Measurements from ENCODE around the gene TRIM66.

Gene TRIM66

DNA sequence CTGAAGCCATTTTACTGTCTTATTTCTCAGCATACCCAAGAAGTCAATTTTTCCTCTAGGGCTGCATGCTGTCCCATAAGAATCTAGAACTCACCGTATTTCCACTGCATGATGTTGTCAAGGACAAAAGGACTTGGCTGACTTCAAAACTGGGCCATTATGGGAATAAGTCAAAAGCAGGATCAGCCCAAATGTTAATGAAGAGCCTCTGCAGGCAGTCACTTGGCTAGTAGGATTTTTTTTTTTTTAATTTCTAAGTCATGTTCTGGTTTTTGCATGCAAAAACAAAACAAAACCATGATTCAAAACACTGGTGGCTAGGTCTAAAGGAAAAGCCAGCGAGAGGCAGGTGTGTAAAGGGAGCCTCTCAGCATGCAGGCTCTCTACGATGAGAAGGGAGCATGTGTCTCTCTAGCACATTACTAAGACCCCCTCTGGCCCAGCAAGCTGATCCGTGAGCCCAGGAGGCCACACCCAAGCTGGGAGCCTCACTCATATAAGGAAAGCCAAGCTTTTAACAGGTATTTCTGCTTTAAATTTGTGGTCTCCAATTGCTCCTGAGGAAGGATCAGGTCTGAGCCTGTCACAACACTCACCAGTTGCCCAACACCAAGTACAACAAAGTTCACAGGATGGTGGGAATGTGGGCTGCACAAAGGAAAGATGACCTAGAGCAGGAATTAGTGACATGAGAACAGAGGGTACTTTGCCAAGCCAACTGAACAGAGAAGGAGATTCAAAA is 67.0 kb downstream of the TRIM66 start:
- Histone ChIP-seq H3K18ac (ENCODE audit: low read length) (no peak overlapping the region), H3K79me2 (ENCODE audit: control insufficient read depth, insufficient read depth, low read length, poor library complexity) (no peaks in the 10 kb centered on the region), H2BK12ac (ENCODE audit: low read length) (no peak overlapping the region), H3K4me1 (ENCODE audit: control insufficient read depth in 1 of 2, insufficient read depth in 2 of 2, low read length in 2 of 2) (peaks cover 6 to 7% of the 10 kb centered on the region in 2 experiments), H4K8ac (ENCODE audit: low read depth, low read length) (no peak overlapping the region), H3K9me3 (ENCODE audit: insufficient read depth, low read depth, low read length) (no peaks in the 10 kb centered on the region), H3K36me3 (ENCODE audit: control insufficient read depth in 1 of 2, insufficient read depth in 2 of 2, low read length in 2 of 2) (peaks cover 0 to 2% of the 10 kb centered on the region in 2 experiments), H3K4me2 (ENCODE audit: low read length) (no peak overlapping the region), H3K9ac (ENCODE audit: low read length) (no peak overlapping the region), H3K79me1 (ENCODE audit: low read length) (no peaks in the 10 kb centered on the region), H2AK5ac (ENCODE audit: low read length) (no peak overlapping the region), H3K27me3 (ENCODE audit: insufficient read depth, low read length) (no peaks in the 10 kb centered on the region), H4K91ac (ENCODE audit: low read depth, low read length) (no peak overlapping the region), H3K14ac (ENCODE audit: low read length) (no peak overlapping the region), H4K12ac (ENCODE audit: low read depth, low read length) (no peak overlapping the region), H3K23ac (ENCODE audit: low read length) (no peak overlapping the region), H2BK5ac (ENCODE audit: low read depth, low read length, poor library complexity) (no peak overlapping the region), H3K27ac (ENCODE audit: low read depth, low read length) (no peak overlapping the region), H3K4ac (ENCODE audit: low read depth, low read length) (no peak overlapping the region), H2BK120ac (ENCODE audit: insufficient read depth, low read length, poor library complexity) (no peak overlapping the region), H2AFZ (ENCODE audit: insufficient read depth, low read length, poor library complexity) (no peak overlapping the region), H3K4me3 (ENCODE audit: low read depth, low read length) (no peak overlapping the region)
- WGBS (ENCODE audit: extremely low coverage, insufficient coverage, insufficient read length) = no CpG with 5 or more reads among the region's 4 CpGs
- DNase-seq = no peak

- Histone ChIP-seq H4K91ac (ENCODE audit: low read depth, low read length) (no peak overlapping the region), H3K4ac (ENCODE audit: low read depth, low read length) (no peak overlapping the region), H3K14ac (ENCODE audit: low read length) (no peak overlapping the region), H3K23ac (ENCODE audit: low read length) (no peak overlapping the region), H2BK12ac (ENCODE audit: low read length) (no peak overlapping the region), H3K4me2 (ENCODE audit: low read length) (no peak overlapping the region), H4K8ac (ENCODE audit: low read depth, low read length) (no peak overlapping the region), H2BK5ac (ENCODE audit: low read depth, low read length, poor library complexity) (no peak overlapping the region), H3K27me3 (ENCODE audit: insufficient read depth, low read length) (no peaks in the 10 kb centered on the region), H3K4me3 (ENCODE audit: low read depth, low read length) (no peak overlapping the region), H3K79me1 (ENCODE audit: low read length) (no peaks in the 10 kb centered on the region), H3K9ac (ENCODE audit: low read length) (no peak overlapping the region), H2AK5ac (ENCODE audit: low read length) (no peak overlapping the region), H4K12ac (ENCODE audit: low read depth, low read length) (no peak overlapping the region), H3K9me3 (ENCODE audit: insufficient read depth, low read depth, low read length) (no peaks in the 10 kb centered on the region), H2AFZ (ENCODE audit: insufficient read depth, low read length, poor library complexity) (no peak overlapping the region), H3K36me3 (ENCODE audit: control insufficient read depth in 1 of 2, insufficient read depth in 2 of 2, low read length in 2 of 2) (peaks cover 0 to 2% of the 10 kb centered on the region in 2 experiments), H3K18ac (ENCODE audit: low read length) (no peak overlapping the region), H2BK120ac (ENCODE audit: insufficient read depth, low read length, poor library complexity) (no peak overlapping the region), H3K79me2 (ENCODE audit: control insufficient read depth, insufficient read depth, low read length, poor library complexity) (no peaks in the 10 kb centered on the region), H3K27ac (ENCODE audit: low read depth, low read length) (no peak overlapping the region), H3K4me1 (ENCODE audit: control insufficient read depth in 1 of 2, insufficient read depth in 2 of 2, low read length in 2 of 2) (peaks cover 6 to 7% of the 10 kb centered on the region in 2 experiments)
- WGBS (ENCODE audit: extremely low coverage, insufficient coverage, insufficient read length) = no CpG with 5 or more reads among the region's 4 CpGs
- DNase-seq = no peak
These were observed 68.0 kb downstream of the TRIM66 start for GRCh38 chr11:8614497-8614896.

DNA sequence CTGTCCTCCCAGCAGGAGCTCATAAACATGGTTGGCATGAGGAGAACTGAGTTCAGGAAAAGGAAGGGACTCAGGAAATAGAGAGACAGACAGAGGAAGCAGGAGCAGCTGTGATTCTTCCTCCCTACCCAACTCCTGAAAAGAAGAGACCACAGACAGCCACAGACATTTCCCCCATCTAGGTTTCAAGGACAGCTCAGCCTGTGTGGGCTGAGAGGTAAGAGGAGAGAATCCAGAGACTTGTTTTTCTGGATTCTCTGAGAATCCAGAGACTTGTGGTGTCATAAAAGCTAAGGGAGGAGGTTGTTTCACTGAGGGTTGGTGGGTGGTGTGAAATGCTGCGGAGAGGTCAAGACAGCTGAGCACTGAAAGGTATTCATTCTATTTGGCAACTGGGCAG is 69.4 kb downstream of the TRIM66 start:
- no CpG with 5 or more reads among the region's 1 CpG for WGBS (ENCODE audit: extremely low coverage, insufficient coverage, insufficient read length)
- DNase-seq = peak in 1 of 2 donors; percentile 22
- H3K4me2 ChIP-seq (ENCODE audit: low read length) = no peak overlapping the region
- H4K12ac ChIP-seq (ENCODE audit: low read depth, low read length) = no peak overlapping the region
- no peak overlapping the region for H3K9ac ChIP-seq (ENCODE audit: low read length)
- no peak overlapping the region for H3K4ac ChIP-seq (ENCODE audit: low read depth, low read length)
- no peak overlapping the region for H3K27ac ChIP-seq (ENCODE audit: low read depth, low read length)
- H3K18ac ChIP-seq (ENCODE audit: low read length) = no peak overlapping the region
- no peak overlapping the region for H2BK5ac ChIP-seq (ENCODE audit: low read depth, low read length, poor library complexity)
- no peak overlapping the region for H4K91ac ChIP-seq (ENCODE audit: low read depth, low read length)
- H3K4me1 ChIP-seq (ENCODE audit: control insufficient read depth in 1 of 2, insufficient read depth in 2 of 2, low read length in 2 of 2) = peaks cover 6 to 7% of the 10 kb centered on the region in 2 experiments
- no peak overlapping the region for H3K14ac ChIP-seq (ENCODE audit: low read length)
- H3K79me1 ChIP-seq (ENCODE audit: low read length) = no peaks in the 10 kb centered on the region
- H3K79me2 ChIP-seq (ENCODE audit: control insufficient read depth, insufficient read depth, low read length, poor library complexity) = no peaks in the 10 kb centered on the region
- H3K23ac ChIP-seq (ENCODE audit: low read length) = no peak overlapping the region
- no peak overlapping the region for H2AK5ac ChIP-seq (ENCODE audit: low read length)
- no peak overlapping the region for H2BK120ac ChIP-seq (ENCODE audit: insufficient read depth, low read length, poor library complexity)
- no peak overlapping the region for H3K4me3 ChIP-seq (ENCODE audit: low read depth, low read length)
- H4K8ac ChIP-seq (ENCODE audit: low read depth, low read length) = no peak overlapping the region
- no peaks in the 10 kb centered on the region for H3K36me3 ChIP-seq (ENCODE audit: control insufficient read depth in 1 of 2, insufficient read depth in 2 of 2, low read length in 2 of 2)
- no peaks in the 10 kb centered on the region for H3K9me3 ChIP-seq (ENCODE audit: insufficient read depth, low read depth, low read length)
- no peaks in the 10 kb centered on the region for H3K27me3 ChIP-seq (ENCODE audit: insufficient read depth, low read length)
- H2BK12ac ChIP-seq (ENCODE audit: low read length) = no peak overlapping the region
- no peak overlapping the region for H2AFZ ChIP-seq (ENCODE audit: insufficient read depth, low read length, poor library complexity)

DNA sequence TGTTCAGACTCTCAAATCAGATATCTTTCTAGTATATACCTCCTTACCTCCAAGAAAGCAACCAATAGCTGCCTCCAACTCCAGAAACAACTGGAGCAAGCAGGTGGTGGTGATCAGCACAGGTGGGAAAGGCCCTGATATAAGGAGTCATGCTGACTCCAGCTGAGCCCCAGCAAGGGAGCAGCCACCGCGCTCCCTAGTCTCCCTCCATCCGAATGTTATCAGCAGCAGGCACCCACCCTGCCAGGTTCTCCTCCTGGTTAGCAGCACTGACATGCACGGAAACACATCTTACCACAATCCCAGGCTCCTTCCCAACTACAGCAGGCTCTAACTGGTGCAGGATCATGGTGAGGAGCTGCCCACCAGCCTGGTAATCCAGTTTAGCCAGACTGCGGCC is 69.9 kb downstream of the TRIM66 start:
- H2BK120ac ChIP-seq (ENCODE audit: insufficient read depth, low read length, poor library complexity) = no peak overlapping the region
- WGBS (ENCODE audit: extremely low coverage, insufficient coverage, insufficient read length) = no CpG with 5 or more reads among the region's 5 CpGs

More for the DNA sequence above, 69.9 kb downstream of the TRIM66 start:
- Histone ChIP-seq H2BK5ac (ENCODE audit: low read depth, low read length, poor library complexity) (no peak overlapping the region), H3K79me2 (ENCODE audit: control insufficient read depth, insufficient read depth, low read length, poor library complexity) (no peaks in the 10 kb centered on the region), H3K4me3 (ENCODE audit: low read depth, low read length) (no peak overlapping the region), H3K4ac (ENCODE audit: low read depth, low read length) (no peak overlapping the region), H3K27ac (ENCODE audit: low read depth, low read length) (no peak overlapping the region), H3K23ac (ENCODE audit: low read length) (no peak overlapping the region), H3K4me2 (ENCODE audit: low read length) (no peak overlapping the region), H4K91ac (ENCODE audit: low read depth, low read length) (no peak overlapping the region), H3K4me1 (ENCODE audit: control insufficient read depth in 1 of 2, insufficient read depth in 2 of 2, low read length in 2 of 2) (peaks cover 6 to 7% of the 10 kb centered on the region in 2 experiments), H3K14ac (ENCODE audit: low read length) (no peak overlapping the region), H3K9me3 (ENCODE audit: insufficient read depth, low read depth, low read length) (no peaks in the 10 kb centered on the region), H3K36me3 (ENCODE audit: control insufficient read depth in 1 of 2, insufficient read depth in 2 of 2, low read length in 2 of 2) (no peaks in the 10 kb centered on the region), H2AK5ac (ENCODE audit: low read length) (no peak overlapping the region), H3K18ac (ENCODE audit: low read length) (no peak overlapping the region), H3K79me1 (ENCODE audit: low read length) (no peaks in the 10 kb centered on the region), H4K8ac (ENCODE audit: low read depth, low read length) (no peak overlapping the region), H3K27me3 (ENCODE audit: insufficient read depth, low read length) (no peaks in the 10 kb centered on the region), H4K12ac (ENCODE audit: low read depth, low read length) (no peak overlapping the region), H2AFZ (ENCODE audit: insufficient read depth, low read length, poor library complexity) (no peak overlapping the region), H2BK12ac (ENCODE audit: low read length) (no peak overlapping the region), H3K9ac (ENCODE audit: low read length) (no peak overlapping the region)
- DNase-seq = no peak

All from trophoblast cell (in vitro differentiated cells and primary cell).